SHP77 treated with DMSO at 0.1 percent for 48 hours (cell line): ENCODE data around the gene RHO.
A peak's percentile ranks its signal among the peaks of the same experiment; 100 is the strongest.
"Not testable (repeated sequence)": the region's sequence is repeated elsewhere in the genome, so short reads cannot be mapped to it uniquely, and the experiment has no call there.

Experiments used
- DNase-seq: peaks from one replicate; lab custom pipeline; 2025; lab: John Stamatoyannopoulos, UW

Gene RHO

DNA sequence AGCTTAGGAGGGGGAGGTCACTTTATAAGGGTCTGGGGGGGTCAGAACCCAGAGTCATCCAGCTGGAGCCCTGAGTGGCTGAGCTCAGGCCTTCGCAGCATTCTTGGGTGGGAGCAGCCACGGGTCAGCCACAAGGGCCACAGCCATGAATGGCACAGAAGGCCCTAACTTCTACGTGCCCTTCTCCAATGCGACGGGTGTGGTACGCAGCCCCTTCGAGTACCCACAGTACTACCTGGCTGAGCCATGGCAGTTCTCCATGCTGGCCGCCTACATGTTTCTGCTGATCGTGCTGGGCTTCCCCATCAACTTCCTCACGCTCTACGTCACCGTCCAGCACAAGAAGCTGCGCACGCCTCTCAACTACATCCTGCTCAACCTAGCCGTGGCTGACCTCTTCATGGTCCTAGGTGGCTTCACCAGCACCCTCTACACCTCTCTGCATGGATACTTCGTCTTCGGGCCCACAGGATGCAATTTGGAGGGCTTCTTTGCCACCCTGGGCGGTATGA is at the start of gene RHO:
Gene RHO (plus strand): TSS at position 51 of the 512 bp plus-strand sequence. CDS start 95 bp downstream, at position 146.
- no peak for DNase-seq

- not testable (repeated sequence) for DNase-seq
These were observed 47.1 kb upstream of the RHO start for GRCh38 chr3:129481225-129481765.

GRCh38 chr3:129481766-129482332 is 46.6 kb upstream of the RHO start:
- DNase-seq = no peak

DNA sequence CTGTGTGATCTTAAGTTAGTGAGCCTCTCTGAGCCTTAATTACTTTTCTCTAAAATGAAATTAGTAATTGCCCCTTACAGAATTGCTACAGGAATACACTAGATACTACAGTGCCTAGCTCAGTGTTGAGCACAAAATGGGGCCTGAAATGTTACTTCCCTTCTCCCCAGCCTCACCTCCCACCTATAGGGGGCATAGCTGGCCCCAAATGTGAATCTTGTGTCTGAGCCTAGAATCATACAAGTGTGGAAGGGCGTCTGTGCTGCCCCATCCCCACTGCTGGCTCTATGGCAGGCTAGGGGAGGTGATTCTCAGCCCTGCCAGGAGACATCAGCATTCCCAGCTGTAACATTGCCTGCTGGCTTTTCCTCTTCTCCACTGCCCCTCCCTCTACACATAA is 45.7 kb upstream of the RHO start:
- no peak for DNase-seq

GRCh38 chr3:129483870-129484269 is 44.6 kb upstream of the RHO start:
- DNase-seq = no peak

DNA sequence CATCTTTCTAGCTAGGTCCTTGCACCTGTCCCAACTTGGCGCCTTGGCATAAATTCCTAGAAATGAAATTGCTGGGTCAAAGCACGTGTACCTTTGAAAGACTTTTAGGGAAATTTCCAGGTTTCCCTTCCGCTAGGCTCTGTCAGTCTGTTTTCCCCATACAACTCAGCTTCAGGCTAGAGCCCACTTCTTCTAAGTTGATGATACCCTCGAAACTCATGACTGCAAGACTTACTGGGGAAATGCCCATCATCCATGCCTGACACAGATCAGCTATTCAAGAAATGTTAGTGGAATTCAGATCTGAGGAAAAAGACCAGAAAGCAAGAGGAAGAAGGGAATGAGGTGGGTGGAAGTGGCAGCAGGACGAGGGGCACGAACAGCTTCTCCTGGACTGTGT is 43.3 kb upstream of the RHO start:
- not testable (repeated sequence) for DNase-seq

DNA sequence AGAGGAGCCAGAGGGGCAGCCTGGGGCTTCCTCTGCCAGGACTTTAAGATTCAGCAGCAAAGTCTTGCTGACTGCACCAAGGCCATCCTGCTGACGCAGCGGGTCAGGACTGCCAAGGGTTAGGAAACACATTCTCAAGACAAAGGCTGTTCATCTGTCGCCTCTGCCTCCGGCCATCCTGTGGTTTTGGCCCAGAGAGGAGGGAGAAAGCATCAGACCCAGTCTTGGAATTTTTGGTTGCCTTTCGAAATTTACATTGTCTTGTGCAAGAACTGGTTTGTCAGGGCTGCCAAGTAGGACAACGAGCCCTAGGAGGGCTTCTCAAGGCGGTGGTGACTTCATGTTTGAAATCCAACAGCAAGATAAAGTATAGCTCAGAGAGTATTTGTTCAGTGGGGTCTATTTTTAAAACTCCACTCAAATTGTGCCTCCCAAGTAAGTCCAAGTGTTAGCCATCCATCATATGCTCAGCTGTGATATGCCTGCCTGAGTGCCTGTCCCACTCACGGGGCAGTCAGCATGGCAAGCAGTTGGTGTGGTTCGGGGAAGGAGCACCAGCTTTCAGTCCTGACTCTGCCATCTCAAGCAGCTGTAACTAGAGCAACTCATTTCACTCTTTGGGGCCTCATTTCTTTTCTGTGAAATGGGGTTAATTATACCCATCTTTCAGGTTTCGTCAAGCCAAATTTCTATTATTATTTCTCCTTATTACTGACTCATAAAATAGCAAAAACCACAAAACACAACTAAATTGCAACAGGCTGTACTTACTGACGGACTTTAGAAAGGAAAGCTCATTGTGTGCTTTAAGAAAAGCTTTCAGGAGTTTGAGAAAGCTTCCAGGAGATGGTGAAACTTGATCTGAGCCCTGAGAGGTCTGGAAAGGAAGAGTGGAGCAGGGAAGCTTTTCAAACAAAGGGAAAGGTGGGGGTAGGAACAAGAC is 42.4 kb upstream of the RHO start:
- no peak for DNase-seq

GRCh38 chr3:129486664-129487035 is 41.8 kb upstream of the RHO start:
- DNase-seq = no peak

DNA sequence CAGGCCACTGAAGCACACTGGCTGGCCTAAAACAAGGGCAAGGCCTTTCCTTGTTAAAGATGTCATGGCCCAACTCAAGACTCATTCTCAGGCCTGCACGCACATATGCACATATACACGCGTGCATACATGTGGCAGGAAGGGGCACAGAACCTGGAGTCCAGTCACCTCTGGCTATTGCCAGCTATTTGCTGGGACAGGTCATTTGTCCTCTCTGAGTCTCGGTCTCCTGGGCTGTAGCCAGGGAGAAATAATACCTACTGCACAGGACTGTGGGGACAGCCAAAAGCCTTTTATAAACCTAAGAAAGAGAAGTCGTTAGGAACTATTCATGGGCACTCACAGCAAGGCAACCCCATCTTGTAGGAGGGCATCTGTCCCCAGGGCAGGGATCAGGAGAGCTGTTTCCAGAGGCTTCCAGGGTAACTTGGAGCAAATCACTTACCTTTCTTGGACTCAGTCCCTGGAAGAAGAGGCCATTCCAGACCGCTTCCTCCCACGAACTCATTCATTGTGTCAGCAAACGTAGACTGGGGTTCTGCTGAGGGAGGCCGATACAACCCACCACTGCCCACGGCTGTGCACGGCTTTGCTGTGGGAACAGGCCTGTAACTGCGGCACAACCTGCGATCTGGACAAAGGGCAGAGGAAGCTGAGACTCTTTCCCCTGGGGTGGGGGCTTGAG is 41.1 kb upstream of the RHO start:
- no peak for DNase-seq

DNA sequence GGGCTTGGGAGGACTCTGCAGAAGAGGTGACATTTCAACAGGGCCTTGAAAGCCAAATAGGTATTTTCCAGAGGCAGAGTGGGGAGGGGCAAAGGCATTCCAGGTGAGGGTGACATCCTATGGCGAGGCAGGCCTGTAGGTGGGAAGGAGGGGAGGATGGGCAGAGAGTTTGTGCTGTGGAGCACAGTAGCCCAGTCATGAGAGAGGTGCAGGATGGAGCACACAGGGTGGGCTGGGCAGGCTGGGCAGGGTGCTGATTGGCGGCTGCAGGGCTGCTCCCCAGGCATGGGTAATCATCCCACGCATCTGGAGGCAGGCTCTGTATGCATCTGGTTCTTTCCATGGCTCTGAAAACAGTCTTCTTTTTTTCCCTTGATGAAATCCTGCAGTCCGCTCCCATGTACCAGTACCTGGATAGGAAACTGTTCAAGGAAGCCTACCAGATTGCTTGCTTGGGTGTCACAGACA is 40.5 kb upstream of the RHO start:
- DNase-seq = not testable (repeated sequence)

DNA sequence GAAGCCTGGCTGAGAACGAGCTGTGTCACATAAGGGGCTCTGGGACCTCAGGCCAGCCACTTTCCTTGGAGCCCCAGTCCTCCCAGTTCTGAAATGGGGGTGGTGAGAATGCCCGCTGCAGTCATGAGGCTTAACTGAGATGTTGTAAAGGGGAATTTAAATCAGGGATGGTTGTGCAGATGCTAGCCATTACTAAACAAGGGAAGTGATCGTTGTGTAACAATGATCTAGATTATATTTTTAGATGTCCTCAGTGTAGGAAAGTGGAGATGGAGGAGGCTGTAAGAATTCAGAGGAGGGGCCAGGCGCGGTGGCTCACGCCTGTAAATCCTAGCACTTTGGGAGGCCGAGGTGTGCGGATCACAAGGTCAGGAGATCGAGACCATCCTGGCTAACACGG is 39.2 kb upstream of the RHO start:
- DNase-seq = not testable (repeated sequence)

- DNase-seq = peak; percentile 53
These were observed 38.2 kb upstream of the RHO start for GRCh38 chr3:129490273-129490675.

DNA sequence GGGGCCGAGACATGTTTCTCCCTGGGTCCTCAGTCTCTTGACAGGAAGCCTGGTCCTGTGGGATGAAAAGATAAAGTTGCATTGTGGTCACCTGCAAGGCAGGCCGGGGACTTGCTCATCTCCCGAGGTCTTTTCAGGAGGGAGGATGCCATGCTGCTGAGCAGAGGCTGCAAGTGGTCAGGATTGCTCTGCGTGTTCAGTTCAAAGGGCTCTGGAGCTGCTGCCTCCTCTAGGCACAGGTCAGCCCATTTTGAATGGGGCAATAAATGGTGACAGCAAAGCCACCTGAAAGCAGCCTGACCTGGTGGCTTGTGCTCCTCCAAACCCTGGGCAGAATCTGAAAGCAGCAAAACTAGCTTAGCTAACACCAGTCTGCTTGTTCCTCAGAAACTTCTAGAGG is 37.4 kb upstream of the RHO start:
- DNase-seq = not testable (repeated sequence)

DNA sequence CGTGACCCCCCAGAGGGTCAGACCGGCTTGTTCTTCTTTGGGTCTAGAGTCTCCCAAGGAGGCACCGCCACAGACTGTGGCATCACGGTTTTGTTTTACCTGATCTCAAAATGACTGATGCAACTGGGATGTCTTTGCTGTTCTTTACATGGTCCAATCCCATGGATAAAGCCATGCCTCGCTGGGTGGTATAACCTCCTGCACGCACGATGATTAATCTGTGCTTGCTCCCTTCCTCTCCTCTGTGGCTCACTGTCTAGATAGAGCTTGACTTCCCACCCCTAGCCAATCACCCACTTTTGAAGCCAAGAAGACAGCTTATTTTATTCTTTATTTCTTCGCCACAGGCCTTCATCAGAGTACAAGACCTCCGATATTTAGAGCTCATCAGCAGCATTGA is 36.6 kb upstream of the RHO start:
- no peak for DNase-seq

GRCh38 chr3:129492691-129493090 is 35.7 kb upstream of the RHO start:
- no peak for DNase-seq

GRCh38 chr3:129493206-129493605 is 35.2 kb upstream of the RHO start:
- DNase-seq = no peak

- DNase-seq = not testable (repeated sequence)
These were observed 33.9 kb upstream of the RHO start for GRCh38 chr3:129494499-129494898.

DNA sequence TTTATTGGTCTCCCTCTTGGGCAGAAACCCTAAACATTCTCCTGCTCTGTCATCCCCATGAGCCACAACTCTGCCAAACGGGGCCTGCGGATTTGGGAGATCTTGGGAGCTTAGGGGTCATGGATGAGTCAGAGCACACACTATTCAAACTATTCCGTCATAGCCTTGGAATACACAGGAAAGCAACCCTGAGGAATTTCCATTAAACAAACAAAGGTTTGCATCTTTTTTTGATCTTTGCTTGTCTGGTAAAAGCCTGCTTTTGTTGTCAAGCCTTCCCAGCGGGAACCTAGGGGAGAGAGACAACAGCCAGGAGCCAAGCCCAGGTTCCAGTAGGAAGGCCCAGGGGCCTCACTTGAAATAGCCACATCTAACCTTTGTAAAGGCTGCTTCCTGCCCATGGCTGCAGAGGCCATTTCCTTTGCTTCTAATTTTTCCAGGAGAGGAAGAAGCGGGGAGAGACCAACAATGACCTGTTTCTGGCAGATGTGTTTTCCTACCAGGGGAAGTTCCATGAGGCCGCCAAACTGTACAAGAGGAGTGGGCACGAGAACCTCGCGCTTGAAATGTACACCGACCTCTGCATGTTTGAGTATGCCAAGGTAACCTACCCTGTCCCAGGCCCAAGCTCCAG is 33.3 kb upstream of the RHO start:
- DNase-seq = not testable (repeated sequence)

GRCh38 chr3:129497876-129498275 is 30.6 kb upstream of the RHO start:
- DNase-seq = not testable (repeated sequence)

DNA sequence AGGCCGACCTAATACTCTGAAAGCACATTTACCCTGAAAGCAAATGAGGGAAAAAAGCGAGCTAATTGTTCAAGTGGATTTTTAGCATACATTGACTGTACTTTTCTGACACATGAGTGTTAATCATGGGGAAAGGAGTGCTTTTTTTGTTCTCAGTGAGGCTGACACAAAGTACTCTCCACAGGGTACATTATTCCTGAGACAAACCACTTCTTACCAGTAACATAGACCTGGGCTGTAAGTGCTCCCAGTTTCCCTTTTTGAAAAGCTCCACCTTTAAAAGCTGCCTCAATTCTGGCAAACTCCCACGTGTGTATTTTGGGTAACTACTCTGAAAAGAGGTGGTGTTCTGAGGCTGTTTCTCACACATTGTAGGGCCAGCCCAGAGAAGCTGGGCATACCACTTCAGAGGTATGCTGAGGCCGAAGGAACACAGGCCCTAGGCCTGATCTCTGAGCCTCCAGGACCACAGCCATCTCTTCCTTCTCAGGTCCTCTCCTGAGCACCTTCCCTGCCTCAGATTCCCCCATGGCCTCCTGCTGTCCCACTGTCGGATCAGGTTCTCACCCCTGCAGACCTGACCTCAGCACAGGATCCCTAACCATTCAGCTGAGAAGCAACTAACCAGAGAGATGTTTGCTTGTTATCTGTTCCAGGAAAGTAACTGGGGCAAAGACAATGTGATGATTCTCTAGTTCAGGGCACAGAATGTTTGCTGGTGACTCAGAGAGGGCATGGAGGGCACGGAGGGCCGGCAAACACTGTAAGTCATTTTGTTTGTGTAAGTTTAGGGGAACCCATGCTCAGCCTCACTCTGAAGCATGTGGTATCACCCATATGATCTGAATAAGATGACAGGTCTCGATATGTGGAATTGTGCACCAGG is 29.6 kb upstream of the RHO start:
- not testable (repeated sequence) for DNase-seq
